ENCODE measurements around the gene STRBP.
"Not testable (repeated sequence)": the region's sequence is repeated elsewhere in the genome, so short reads cannot be mapped to it uniquely, and the experiment has no call there.

The STRBP gene

DNA sequence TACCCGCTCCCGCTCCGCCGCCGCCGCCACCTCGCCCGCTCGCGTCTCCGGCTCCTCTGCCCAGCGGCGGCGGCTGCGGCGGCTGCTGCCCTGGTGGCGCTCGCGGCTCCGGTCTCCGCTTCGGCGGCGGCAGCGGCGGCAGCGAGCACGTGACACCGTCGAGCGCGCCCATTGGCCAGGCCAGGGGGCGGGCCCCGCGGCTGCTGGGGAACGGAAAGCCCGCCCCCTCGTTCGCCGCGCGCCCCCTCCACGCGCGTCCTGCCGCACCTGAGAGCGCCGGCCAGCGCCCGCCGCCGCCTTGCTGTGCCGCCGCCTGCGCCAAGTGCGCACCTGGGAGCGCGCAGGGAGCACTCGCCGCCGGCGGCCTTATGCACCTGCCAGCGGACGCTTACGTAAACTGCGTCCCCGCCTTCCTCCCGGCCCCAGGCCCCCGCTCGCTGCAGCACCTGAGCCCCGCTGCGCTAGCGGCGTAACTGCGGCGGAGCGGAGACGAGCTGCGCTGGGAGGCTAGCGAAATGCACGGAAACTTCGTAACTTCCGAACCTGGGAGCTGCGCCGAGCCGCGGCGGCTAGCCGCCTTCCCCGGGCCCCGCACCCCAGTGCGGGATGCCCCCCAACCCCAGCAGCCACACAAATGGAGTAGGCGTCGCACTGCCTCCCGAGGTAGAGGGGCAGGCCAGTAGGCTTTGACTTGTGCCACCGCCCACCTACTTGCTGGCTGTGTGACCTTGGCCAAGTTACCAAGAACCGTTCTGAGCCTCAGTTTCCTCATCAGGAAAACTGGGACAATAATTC lies at the start of gene STRBP:
Gene STRBP (minus strand): TSS at position 122 of the 795 bp plus-strand sequence. CDS start 84,452 bp downstream, outside the sequence.
- peak; percentile 97 for DNase-seq (ENCODE audit: low spot score)

DNA sequence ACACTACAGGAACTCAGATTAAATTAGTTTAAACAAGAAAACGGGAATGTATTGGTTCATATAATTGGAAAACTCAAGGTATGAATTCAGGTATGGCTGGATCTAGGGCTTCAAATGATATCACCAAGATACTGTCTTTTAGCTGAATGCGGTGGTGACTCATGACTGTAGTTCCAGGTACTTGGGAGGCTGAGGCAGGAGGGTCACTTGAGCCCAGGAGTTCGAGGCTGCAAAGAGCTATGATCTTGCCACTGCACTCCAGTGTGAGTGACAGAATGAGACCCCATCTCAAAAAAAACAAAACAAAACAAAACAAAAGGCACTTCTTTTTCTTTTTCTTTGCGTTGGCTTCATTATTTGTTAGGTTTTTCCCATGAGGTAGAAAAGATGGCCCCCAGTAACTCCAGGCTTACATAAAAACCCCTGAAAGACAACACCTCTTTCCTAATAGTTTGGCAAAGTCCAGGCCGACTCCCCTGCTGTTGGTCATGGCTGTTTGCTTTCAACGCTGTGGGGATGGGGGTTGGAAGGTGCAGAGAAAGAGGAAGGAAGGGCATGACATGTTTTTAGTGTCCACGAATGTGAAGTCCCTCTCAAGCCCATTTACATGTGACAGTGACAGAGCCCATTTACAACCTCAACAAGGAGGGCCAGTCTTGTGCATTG lies 47.8 kb upstream of the STRBP start:
- DNase-seq (ENCODE audit: low spot score): no peak

DNA sequence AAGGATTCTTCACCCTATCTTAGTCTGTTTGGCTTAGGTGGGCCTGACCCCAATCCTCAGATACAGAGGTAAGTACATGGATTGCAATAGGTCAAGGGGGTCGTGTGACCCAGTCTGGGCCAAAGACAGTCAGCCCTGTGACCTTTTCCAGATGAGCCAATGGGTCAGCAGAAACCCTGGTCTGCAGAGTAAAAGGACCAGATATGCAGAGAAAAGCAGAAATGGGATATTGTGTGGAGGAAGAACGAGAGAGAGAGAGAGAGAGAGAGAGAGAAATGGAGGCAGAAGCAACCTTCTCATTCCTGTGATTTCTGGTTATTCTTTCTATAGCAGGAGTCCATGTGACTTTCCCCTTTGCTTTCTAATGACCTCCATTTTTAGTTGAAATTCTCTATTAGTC lies 47.2 kb upstream of the STRBP start:
- DNase-seq (ENCODE audit: low spot score): no peak

DNA sequence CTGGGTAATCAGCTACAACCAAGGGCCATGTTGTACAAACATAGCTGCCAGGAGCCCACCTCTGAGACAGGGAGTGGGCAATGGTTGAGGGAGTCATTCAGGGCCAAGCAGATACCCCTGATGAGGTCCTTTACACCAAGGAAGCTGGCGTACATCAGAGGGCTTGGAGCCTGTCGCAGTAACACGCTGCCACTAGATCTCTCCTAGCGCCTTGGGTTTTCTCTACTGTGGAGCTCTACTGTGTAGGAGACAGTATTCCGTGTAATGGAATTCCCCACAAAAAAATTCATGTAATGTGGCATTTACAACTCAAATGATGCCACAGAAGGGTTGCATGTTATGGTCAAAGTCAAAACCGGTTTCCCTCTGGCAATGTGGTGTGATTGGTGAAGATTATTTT lies 46.2 kb upstream of the STRBP start:
- no peak for DNase-seq (ENCODE audit: low spot score)

DNA sequence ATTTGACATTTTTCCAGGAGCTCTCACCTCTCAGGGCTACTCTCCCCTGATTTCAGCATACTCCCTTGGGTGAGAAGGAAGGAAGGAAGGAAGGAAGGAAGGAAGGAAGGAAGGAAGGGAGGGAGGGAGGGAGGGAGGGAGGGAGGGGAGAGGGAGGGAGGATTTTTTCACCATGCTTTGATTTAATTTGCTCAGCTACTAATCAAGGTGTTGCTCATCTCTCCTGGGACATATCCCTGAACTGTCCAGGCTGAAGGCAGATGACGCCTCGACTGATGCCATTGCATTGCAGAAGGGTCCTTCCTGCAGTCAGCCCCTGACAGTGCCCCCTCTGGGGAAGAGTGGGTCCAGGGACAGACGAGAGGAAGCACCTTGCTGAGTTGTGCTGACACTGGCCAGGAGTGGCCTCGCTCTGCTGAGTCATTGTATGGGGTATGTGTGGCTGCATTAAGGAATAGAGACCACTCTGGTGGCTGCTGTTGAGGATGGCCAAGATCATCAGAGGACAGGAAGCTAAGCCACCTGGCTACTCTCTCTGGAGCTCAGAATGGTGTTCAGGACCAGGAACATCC lies 44.0 kb upstream of the STRBP start:
- DNase-seq (ENCODE audit: low spot score): no peak

DNA sequence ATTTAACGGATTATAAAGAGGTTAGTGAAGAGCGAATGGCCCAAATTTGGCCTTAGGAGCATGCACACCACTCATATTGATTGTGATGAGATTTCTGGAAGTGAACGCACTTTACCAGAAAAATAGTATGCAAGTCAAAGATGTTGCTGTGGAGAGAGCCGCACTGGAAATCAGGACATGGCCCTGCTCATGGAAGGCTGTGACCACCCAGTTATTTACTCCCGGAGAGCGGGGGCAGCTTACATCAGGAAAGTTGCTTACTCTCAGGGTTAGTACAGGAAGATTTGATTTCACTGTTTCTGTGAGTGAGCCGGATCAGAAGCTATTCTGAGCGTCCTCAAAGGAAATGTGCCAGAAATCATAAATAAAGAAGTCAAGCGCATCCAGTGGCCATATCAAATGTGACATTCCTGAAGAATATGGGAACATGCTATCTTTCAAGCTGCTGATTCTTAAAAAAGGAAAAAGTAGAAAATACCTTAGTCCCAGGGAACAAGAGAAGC lies 42.9 kb upstream of the STRBP start:
- no peak for DNase-seq (ENCODE audit: low spot score)

DNA sequence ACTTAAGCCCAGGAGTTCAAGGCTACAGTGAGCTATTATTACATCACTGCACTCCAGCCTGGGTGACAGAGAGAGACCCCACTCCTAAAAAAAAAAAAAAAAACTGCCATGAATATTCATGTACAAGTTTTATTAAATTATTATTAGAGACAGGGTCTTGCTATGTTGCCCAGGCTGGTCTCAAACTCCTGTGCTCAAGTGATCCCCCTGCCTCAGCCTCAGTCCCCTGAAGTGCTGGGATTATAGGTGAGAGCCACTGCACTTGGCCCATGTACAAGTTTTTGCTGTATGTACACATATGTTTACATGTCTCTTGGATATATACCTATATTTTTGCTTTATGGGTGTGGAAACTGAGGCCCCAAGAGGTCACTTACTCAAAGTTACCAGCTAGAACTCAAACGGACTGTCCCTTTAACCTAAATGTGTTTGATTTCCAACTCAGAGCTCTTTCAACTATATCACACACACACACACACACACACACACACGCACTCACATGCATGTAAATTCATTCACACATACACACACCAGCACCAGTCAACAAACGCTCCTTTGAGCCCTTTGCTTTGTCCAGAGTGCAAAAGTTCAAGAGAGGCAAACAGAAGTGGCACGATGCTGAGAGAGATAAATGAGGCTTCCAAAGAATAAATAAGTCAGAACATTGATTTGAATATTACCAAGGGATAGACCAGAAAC lies 42.3 kb upstream of the STRBP start:
- no peak for DNase-seq (ENCODE audit: low spot score)

DNA sequence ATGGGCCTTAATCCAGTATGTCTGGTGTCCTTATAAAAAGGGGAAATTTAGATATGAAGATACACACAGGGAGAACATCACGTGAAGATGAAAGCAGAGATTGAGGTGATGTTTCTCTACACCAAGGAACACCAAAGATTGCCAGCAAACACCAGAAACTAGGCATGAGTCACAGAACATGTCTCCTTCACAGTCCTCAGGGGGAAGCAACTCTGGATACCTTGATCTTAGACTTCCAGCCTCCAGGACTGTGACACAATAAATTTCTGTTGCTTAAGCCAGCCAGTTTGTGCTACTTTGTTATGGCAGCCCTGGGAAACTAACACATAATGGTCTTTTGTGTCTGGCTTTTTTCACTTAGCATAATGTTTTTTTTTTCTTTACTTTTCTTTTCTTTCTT lies 41.2 kb upstream of the STRBP start:
- no peak for DNase-seq (ENCODE audit: low spot score)

DNA sequence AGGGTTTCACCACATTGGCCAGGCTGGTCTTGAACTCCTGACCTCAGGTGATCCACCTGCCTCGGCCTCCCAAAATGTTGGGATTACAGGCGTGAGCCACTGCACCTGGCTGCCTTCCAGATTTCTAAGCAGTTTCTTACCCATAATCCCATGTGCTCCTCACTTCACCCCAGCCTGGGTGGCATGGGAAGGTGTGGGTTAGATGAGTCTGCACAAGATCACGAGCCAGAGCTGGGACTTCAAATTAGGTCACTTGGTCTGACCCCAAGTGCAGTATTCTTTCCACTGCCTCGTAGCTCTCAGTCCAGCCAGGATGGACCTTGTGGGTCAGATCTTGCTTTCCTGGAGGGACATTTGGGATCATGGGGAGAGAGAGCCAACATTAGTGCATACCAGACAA lies 37.5 kb upstream of the STRBP start:
- DNase-seq (ENCODE audit: low spot score): no peak

DNA sequence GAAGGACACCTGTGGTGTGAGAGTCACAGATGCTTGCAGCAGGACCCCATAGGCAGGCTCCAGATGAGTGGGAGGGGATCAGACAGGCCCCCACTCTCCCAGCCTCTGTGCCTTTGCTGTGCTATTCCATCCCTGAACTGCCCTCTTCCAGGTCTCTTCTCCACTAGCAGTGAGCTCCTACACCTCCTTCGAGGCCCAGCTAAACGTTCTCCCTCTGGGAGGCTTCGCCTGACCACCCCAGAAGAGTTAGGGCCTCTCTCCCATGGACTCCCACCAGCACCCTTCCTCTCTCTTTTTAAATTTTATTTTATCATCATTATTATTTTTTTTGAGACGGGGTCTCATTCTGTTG lies 35.9 kb upstream of the STRBP start:
- DNase-seq (ENCODE audit: low spot score): no peak

DNA sequence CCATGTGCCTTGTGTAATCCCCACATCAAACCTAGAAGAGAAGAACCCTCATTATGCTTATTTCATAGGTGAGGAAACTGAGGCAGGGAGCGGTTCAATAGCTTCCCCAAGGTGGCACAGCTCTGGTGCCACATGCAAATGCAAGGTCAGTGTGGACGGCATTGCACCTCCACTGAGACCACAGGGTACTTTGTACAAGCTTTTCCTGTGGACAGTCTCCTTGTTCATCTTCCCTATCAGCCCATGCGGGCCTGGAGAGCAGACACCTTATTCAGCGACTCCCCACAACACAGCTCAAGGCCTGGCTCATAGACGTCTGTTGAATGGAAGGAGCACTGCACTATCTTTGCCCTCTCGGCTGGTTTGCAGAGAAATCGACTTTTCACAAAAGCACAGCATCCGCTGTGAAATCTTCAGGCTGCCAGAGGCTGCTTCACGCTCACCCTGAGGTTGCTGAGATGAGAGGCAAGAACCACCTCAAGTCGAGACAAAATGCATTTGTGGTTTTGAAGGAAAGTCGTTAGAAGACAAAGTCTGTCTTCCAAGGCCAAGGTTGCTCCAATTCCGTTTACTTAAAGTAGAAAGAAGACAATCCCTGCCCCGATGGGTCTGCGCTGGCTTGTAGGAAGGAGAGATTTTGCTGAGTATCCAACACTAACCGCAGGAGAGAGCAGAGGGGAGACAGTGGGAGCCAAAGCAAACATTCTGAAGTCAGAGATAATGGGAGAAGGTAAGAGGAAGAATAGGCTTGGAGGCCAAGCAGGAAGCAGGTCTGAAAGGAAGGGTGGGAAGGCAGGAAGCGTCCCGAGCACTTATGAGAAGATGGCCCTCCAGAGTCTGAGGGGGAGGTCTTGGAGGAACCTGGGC lies 34.2 kb upstream of the STRBP start:
- no peak for DNase-seq (ENCODE audit: low spot score)

DNA sequence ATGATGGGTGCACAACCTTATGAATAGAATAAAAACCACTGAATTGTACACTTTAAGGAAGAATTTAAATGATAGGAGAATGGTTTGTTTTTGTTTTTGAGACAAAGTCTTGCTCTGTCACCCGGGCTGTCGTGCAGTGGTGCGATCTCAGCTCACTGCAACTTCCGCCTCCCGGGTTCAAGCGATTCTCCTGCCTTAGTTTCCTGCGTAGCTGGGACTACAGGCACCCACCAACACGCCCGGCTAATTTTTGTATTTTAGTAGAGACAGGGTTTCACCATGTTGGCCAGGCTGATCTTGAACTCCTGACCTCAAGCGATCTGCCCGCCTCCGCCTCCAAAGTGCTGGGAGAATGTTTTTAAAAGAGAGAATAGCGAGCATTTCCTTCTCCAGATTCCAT lies 33.5 kb upstream of the STRBP start:
- not testable (repeated sequence) for DNase-seq (ENCODE audit: low spot score)

DNA sequence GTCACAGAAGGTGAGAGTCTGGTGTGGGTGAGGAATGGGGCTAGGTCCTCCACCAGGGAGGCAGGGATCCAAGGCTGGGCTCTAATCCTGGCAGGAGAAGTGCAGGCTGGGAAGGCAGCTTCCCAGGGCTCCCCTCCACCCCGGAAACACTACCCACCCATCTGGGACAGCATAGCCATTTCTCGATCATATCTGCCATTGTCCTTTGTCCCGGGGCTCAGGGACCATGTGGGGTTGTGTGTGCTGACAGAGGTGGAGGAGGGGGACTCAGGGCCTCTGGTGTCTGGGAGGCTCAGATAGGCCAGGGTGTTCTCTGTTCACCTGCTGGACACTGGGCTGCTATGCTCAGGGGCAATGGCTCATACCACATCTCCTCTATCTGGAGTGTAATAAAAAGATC lies 32.2 kb upstream of the STRBP start:
- DNase-seq (ENCODE audit: low spot score): no peak

DNA sequence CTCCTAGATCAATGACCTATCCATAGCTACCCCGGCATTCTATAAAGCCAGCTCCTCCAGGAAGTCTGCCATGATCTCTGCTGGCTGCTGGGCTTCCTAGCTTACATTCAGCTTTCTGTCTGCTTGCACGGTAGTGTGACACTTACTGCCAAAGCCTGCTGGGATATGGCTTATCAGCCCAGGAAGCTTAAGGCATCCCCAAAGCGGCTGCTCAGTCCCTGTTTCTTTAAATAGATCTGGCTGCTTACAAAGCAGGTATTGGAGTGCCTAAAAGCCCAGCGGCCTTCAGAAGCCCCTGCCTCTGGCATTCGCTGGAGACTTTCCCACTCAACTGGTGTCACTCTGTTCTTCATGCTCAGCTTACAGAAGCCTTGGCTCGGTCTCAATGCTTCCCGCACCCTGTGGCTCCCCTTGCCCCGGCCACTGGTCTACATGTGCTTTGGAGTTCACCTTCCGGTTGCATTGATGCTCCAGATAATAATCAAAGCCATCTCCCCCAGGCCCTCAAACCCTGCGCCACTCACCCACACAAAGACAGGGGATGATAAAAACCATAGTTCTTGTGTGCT lies 31.3 kb upstream of the STRBP start:
- DNase-seq (ENCODE audit: low spot score): no peak

DNA sequence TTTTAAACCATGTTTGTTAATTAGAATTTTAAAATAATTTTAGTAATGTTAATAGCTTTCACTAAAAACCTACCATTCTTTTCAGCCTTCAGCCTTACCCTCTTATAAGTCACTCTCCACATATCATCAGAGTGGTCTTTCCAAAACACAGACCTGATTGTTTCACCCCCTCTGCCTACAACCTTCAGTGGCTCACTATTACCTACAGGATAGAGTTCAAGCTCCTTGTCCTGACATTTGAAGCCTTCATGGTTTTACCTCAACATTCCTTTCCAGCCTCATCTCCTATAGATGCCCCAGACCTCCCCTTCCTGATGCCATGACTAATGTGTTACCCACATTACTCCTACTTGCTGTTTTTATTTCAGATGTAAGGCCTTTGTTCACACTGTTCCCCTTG lies 27.8 kb upstream of the STRBP start:
- DNase-seq (ENCODE audit: low spot score): no peak

DNA sequence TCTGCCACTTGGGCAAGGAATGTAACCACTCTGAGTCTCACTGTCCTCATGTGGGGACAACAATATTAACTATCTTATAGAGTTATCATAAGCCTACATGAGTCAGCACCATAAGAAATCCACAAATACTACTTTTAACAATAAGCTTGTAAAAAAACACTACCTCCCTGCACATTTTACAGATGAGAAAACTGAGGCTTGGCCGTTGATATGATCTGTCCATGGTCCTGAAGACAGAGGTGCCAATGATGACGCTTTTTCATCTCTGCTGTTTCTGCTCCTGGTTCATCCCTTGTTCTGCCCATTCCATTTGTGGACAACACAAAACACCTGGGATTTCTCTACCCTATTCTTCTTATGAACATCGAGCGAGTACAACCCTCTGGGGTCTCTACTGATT lies 23.4 kb upstream of the STRBP start:
- DNase-seq (ENCODE audit: low spot score): no peak

DNA sequence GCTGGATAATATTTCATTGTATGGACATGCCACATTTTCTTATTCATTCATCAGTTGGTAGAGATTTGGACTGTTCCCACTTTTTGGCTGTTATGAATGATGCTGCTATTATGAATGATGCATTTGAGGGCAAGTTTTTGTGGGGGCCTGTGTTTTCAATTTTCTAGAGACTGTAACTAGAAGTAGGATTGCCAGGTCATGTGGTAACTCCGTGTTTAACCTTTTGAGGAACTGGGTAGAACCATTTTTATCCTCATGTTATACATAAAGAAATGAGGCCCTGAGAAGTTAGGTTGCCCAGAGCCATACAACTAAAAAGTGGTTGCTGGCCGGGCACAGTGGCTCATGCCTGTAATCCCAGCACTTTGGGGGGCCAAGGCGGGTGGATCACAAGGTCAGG lies 22.4 kb upstream of the STRBP start:
- no peak for DNase-seq (ENCODE audit: low spot score)

DNA sequence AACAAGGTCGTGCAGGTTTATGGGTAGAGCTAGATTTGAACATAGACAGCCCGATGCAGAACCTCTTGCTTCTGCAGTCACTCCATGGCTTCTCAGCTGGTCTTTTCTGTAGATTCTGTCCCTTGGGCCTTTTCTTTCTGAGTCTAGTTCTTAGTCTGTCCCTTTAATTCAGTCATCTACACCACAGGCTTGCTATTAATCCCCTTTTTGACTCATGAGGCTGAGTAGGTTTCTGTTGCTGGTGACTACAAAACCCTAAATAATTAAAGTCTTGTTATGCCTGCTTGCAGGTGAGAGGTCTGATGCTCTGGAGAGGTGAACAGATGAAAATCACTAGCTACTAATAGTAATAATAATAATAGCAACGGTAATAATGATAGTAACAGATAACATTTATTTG lies 19.3 kb upstream of the STRBP start:
- no peak for DNase-seq (ENCODE audit: low spot score)

DNA sequence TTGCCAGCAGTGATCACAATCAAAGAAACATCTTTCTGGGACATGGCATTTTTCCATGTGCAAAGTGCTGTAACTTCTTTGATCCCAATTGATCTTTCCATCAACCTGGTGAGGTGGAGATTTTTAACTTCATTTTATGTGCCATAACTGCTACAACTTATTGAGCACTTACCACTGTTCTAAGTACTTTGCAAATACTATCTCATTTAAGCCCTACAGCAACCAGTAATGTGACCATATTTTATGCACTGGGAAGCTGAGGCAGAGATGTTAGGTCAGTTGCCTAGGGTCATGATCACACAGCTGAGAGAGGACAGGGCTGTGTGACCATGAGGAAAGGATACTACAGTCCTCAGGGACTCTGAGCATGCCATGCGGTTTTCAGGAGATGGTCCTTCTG lies 17.9 kb upstream of the STRBP start:
- no peak for DNase-seq (ENCODE audit: low spot score)

DNA sequence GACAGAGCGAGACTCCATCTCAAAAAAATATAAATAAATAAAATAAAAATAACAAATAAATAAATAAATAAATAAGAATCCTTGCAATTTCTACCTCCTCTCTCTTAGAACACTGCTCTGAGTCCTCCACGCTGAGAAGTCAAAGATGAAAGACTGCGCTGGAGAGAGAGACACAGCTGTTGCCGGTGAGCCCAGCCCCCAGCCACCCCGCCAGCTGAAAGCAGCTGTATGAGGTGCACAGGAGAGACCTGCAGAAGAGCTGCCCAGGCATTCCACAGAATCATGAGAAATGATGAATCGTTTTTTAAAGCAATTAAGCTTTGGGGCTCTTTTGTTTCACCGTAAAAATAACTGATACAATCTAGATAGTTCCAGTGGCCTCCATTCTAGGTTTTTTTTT lies 16.3 kb upstream of the STRBP start:
- DNase-seq (ENCODE audit: low spot score): no peak

DNA sequence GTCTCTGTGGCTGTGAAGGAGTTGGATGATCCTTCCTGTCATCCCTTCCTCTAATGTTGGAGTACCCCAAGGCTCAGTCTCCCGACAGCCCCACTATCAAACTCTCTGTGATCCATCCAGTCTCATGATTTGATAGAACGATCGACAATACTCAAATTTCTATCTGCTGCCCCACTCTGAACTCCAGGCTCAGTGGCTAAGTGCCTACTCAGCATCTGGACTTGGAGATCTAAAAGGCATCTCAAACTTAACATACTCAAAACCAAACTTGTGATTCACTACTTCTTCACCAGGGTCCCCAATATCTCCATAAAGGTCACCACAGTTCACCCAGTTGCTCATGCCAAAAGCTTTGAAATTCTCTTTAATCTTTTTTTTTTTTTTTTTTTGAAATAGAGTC lies 15.1 kb upstream of the STRBP start:
- DNase-seq (ENCODE audit: low spot score): no peak

DNA sequence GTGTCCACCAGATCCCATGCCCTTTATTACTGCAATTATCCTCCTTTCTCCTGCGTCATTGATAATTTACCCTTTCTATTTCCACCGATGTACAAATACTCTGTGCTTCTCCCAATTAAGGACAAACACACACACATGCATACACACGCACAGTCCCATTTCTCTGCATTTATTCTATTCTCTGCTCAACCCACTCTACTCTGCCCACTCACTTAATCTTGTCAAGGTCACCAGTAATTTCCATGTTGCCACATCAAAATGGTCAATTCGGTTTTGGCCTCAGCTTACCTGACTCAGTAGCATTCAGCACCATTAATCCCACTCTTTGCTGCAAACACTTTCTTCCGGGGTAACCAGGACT lies 14.6 kb upstream of the STRBP start:
- DNase-seq (ENCODE audit: low spot score): no peak
